Mucosa of stomach (tissue), 1 donor: ENCODE measurements around the gene PTPN14.
"Not testable (repeated sequence)": the region's sequence is repeated elsewhere in the genome, so short reads cannot be mapped to it uniquely, and the experiment has no call there.

Experiments
- H3K27me3 ChIP-seq: one replicate; pipeline ENCODE4 v1.7.0; 2013; ENCODE audit warnings: mild to moderate bottlenecking, low read length; ENCODE audit not compliant: control insufficient read depth, insufficient read depth
- H3K36me3 ChIP-seq: one replicate; pipeline ENCODE4 v1.7.0; 2013; ENCODE audit warnings: low read length; ENCODE audit not compliant: control insufficient read depth, insufficient read depth
- H3K4me1 ChIP-seq: one replicate; pipeline ENCODE4 v1.7.0; 2013; ENCODE audit warnings: mild to moderate bottlenecking, low read length; ENCODE audit not compliant: control insufficient read depth, insufficient read depth
- H3K4me3 ChIP-seq: one replicate; pipeline ENCODE4 v1.7.0; 2013; ENCODE audit warnings: low read length
- H3K9ac ChIP-seq: one replicate; pipeline ENCODE4 v1.7.0; 2013; ENCODE audit warnings: mild to moderate bottlenecking, low read length, moderate library complexity
- H3K9me3 ChIP-seq: one replicate; pipeline ENCODE4 v1.7.0; 2013; ENCODE audit warnings: mild to moderate bottlenecking, low read length, moderate library complexity; ENCODE audit not compliant: control insufficient read depth
- donor health status: Pancreatic carcinoma.

The PTPN14 gene

DNA sequence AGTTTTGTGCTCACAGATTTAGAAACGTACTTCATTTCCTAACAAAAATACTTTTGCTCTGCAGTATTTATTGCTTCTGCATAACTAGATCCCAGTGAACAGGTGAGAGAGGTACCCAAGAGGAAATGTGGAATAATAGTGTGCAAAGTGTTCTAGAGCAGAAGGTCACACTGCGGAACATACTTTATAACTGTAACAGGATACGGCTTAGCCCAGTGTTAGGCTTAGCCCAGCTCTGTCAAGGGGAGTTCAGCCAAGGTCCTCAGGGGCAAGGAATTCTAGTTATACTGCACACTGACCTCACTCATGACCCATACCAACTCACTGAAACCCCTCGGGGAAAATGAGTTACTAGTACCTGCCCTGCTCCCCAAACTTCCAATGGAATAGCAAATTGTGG is 55.3 kb downstream of the PTPN14 start:
- H3K27me3 ChIP-seq = no peaks in the 10 kb centered on the region
- no peak overlapping the region for H3K4me3 ChIP-seq
- no peaks in the 10 kb centered on the region for H3K9me3 ChIP-seq
- H3K4me1 ChIP-seq = no peaks in the 10 kb centered on the region
- H3K36me3 ChIP-seq = no peaks in the 10 kb centered on the region
- H3K9ac ChIP-seq = no peak overlapping the region

DNA sequence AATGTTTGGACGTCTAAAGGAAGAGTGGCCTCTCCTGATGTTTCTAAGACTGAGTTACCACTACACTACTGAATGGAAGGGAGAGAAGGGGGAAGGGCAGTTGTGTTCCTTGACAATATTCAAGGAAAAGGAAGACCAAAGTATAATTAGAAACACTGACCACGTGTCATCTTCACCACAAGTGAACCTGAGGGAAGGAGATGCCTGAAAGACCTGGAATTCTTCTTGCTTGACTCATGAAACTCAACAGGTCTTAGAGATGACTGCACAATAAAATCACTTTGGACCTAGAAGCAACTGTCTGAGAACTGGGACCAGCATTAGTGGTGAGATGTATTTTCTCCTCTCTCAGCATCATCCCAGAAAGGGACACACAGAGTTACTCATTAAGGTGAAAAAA is 56.7 kb downstream of the PTPN14 start:
- no peak overlapping the region for H3K9ac ChIP-seq
- no peak overlapping the region for H3K4me3 ChIP-seq
- no peaks in the 10 kb centered on the region for H3K36me3 ChIP-seq
- H3K27me3 ChIP-seq = no peaks in the 10 kb centered on the region
- no peaks in the 10 kb centered on the region for H3K9me3 ChIP-seq
- H3K4me1 ChIP-seq = no peaks in the 10 kb centered on the region

DNA sequence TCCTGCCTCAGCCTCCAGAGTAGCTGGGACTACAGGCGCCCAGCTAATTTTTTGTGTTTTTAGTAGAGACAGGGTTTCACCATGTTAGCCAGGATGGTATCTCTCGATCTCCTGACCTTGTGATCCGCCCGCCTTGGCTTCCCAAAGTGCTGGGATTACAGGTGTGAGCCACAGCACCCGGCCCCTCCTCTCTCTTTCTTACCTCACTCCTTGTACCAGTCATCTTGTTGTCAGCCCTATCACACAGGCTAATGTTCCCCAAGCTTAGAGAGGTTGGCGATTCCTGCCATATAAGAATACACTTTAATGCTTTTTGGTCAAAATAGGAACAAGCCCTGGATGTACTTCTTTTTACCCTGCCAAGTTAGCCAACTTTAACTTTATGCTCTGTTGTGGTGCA is 57.2 kb downstream of the PTPN14 start:
- not testable (repeated sequence) for H3K9me3 ChIP-seq, H3K4me3 ChIP-seq, H3K4me1 ChIP-seq

DNA sequence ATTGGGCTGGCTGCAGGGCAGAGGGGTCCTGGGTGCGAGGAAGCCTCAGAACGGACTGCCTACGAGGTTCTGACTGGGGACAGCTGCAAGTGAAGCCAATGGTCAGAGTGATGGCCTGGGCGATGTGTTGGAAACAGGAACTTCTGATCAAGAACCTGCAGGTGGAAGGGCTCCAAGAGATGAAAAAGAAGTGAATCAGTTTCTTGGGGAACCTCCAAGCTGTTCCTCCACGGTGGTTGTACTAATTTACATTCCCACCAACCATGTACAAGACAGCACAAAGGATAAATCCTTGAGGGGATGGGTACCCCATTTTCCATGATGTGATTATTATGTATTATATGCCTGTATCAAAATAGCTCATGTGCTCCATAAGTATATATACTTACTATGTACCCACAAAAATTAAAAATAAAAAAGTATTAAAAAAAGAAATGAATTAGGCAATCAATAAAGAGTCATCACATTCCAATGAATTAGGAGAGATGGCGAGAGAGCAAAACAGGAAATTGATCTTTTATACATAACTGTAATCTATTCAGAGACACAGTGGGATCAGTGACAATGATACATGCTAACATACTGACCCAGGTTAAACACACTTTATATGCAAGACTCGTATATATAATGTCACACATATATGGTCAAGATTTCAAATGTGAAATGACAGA is 58.1 kb downstream of the PTPN14 start:
- Histone ChIP-seq H3K27me3 (no peaks in the 10 kb centered on the region), H3K4me1 (no peaks in the 10 kb centered on the region), H3K4me3 (no peak overlapping the region), H3K9ac (no peak overlapping the region), H3K9me3 (no peaks in the 10 kb centered on the region), H3K36me3 (no peaks in the 10 kb centered on the region)

More for the DNA sequence above, 57.2 kb downstream of the PTPN14 start:
- H3K9ac ChIP-seq, H3K36me3 ChIP-seq, H3K27me3 ChIP-seq: not testable (repeated sequence)

DNA sequence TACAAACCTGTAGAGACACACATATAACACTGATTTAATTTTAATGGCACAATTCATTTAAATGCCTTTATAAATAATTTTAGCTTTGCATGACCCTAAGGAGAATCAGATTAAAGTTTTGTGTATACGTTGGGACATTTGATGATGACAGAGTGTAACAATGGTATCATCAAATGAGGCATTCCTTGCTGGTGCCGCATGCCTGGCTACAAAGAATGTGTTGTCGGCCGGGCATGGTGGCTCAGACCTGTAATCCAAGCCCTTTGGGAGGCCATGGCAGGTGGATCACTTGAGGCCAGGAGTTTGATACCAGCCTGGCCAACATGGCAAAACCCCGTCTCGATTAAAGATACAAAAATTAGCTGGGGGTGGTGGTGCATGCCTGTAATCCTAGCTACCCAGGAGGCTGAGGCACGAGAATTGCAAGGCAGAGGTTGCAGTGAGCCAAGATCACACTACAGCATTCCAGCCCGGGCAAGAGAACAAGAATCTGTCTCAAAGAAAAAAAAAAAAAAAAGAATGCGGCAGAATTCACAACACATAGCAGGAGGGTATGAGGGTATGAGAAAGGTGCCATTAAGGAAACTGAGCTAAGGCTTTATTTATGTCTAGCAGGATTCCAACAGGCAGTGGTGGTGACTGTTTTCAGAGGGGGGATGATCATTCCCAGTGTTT is 58.9 kb downstream of the PTPN14 start:
- H3K9ac ChIP-seq = no peak overlapping the region
- H3K36me3 ChIP-seq = no peaks in the 10 kb centered on the region
- no peak overlapping the region for H3K4me3 ChIP-seq

DNA sequence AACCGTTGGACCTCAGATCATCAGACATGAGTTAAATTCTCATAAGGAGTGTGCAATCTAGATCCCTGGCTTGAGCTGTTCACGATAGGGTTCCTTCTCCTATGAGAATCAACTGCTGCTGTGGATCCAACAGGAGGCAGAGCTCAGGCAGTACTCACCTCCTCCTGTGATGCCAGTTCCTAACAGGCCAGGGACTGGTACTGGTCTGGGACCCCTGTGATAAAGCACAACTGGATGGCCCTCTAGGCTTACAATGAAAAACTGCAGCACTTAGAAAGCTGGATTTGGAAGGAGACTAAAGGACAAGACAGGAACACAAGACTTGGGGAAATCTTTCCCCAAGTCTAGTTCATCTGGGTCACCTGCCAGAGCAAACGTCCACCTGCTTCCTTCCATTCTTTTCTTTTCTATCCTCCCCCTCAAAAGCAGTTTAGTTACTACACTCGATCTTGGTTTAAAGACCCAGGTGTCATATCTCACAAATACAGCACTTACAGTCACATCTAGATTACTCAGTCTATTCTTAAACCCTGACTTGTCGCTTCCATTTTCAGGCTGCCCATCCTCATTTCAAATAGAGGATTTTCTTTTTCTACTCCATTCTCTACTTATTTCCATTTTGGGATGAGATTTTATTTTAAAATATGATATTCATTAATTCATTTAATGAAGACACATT is 59.8 kb downstream of the PTPN14 start:
- H3K9me3 ChIP-seq = no peaks in the 10 kb centered on the region
- no peaks in the 10 kb centered on the region for H3K27me3 ChIP-seq
- H3K9ac ChIP-seq = no peak overlapping the region
- H3K4me1 ChIP-seq = no peaks in the 10 kb centered on the region
- H3K36me3 ChIP-seq = no peaks in the 10 kb centered on the region
- H3K4me3 ChIP-seq = no peak overlapping the region

More for the DNA sequence above, 58.9 kb downstream of the PTPN14 start:
- Histone ChIP-seq H3K4me1 (no peaks in the 10 kb centered on the region), H3K9me3 (no peaks in the 10 kb centered on the region), H3K27me3 (no peaks in the 10 kb centered on the region)

DNA sequence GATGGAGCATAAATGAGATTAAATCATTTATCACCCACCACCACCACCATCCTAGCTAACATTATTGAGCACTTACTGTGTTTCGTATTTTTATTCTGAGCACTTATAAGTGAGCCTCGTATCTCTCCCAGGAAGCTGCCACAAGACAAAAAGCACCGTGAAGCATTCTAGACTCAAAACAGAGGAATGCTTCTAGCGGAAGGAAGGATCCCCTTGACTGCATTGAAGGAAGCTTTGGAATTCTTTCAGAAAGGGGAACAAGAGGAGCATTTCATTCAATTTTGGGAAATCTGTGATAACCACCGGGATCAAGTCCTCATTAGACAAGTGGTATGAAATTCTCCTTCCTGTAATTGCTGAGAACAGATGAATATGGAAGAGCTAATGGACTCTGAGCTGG is 66.3 kb downstream of the PTPN14 start:
- H3K4me3 ChIP-seq = no peak overlapping the region
- no peak overlapping the region for H3K9ac ChIP-seq
- H3K36me3 ChIP-seq = no peaks in the 10 kb centered on the region
- peaks cover 8% of the 10 kb centered on the region for H3K4me1 ChIP-seq
- H3K9me3 ChIP-seq = no peaks in the 10 kb centered on the region
- no peaks in the 10 kb centered on the region for H3K27me3 ChIP-seq

DNA sequence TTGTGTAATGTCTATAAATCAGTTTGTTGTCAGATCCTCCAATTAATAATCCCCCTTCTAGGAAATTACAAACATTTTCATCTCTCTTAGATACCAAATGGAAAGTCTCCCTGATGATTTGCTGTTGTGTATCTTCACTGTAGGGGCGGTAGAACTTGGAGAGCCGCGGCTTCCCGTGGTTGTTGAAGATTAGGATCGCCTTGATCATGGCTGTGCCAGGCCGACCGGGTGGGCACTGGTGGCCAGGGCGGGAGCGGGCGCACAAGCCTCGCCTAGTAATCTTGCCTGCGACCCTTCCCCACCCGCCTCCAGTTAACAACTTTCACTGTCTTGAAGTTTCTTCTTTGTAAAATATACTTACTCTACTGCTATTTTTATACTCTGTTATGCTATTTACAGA is 68.2 kb downstream of the PTPN14 start:
- not testable (repeated sequence) for H3K4me1 ChIP-seq, H3K36me3 ChIP-seq, H3K9ac ChIP-seq, H3K9me3 ChIP-seq, H3K4me3 ChIP-seq, H3K27me3 ChIP-seq

DNA sequence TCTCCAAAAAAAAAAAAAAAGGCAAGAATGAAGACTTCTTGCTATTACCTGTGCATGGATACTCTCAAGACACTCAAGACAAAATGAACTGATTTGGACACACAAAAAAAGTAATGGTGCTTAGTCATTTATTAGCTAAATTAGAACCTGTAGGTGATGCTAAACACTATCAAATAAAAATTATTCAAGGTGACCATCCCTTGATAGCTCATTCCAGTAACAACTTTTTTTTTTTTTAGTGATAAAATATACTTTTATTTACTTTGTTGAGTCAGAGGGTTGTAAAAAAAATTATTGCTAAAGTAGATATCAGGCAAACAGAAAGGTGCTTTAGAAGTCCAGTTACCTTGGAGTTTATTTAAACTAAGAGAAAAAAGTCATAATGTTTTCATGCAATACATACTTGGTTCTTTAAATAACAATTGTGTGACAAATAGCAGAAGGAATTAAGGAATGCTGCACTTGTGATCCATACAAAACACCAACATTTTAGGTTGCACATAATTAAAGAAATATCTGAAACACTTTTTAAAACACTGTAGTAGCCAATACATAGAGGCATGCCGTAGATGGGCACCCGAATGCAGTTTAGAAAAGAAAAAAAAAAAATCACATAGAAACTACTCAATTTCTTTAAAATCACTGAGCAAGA is 69.3 kb downstream of the PTPN14 start:
- H3K4me3 ChIP-seq, H3K36me3 ChIP-seq, H3K27me3 ChIP-seq, H3K9me3 ChIP-seq, H3K9ac ChIP-seq: not testable (repeated sequence)
- H3K4me1 ChIP-seq = peaks cover 13% of the 10 kb centered on the region

DNA sequence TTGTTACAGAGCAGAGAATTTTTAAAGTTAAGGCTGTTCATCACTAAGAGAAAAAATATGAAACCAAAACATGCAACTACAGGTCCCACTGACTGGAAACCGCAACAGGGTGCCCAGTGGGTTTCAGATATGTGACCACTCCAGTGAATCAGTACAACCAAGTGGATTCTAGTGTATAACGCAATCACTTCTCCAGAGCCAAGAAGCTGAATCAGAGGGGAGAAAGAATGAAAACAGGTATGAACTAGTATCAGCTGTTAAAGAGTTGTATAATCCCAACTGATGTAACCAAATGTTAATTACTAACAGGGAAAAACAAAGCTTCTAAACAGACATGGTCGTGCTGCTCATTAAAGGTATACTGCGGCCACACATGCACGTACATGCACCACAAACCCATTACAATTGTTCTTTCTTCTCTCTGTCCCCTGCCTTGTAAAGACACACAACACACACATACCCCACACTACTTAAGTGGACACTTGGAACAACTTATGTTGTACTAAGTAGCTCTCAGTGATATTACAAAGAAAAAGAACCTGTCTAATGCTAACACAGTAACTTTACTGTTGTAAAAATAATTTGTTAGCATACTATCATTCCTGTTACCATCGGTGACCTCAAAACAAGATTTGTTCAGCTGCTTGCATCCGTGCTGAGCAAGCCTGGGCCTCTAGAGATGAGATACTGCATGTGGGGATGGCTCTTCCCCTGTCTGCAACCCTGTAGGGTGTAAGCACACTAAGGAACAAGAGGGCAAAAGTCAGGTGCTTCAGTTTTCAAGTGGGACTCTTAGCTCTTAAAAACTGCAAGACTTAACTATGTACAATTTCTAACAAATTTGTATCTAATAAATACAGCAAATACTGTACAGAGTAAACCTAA is 74.2 kb downstream of the PTPN14 start:
- no peaks in the 10 kb centered on the region for H3K9me3 ChIP-seq
- no peaks in the 10 kb centered on the region for H3K36me3 ChIP-seq
- H3K9ac ChIP-seq = no peak overlapping the region
- no peak overlapping the region for H3K4me3 ChIP-seq
- peaks cover 39% of the 10 kb centered on the region for H3K4me1 ChIP-seq
- no peaks in the 10 kb centered on the region for H3K27me3 ChIP-seq

DNA sequence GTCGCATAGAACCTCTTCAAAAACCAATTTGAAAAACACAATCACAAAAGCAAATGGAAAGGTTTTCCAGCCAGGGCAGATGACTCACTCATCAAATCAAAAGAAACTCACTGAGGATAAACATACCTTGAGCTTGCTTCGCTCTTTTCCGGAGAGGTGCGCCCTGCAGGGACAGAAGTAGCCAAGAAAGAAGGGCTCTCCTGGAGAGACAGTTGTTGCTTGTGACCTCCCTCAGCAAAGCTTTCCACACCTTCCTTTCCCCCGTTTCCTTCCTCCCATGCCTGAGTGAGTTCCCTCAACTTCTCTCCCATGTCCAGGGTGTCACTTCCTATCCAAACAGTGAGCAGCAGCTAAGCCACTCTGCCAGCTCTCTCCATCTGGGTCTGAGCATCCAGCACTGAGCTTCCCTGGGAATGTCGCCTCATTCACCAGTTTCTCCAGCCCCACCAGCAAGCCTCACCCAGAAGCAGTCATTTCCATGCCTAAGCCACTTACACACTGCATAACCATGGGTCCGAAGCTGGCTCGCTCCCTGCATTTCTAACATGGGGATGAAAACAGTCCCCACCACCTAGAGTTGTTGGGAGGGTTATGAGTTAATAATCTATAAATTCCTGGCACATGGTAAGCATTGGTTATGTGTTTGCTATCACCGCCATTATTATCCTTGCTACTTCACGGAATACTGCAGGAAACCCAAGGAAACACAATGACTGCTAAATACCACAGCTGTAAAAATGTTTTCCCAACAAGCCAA is 75.0 kb downstream of the PTPN14 start:
- no peaks in the 10 kb centered on the region for H3K36me3 ChIP-seq
- no peak overlapping the region for H3K4me3 ChIP-seq
- peaks cover 40% of the 10 kb centered on the region for H3K4me1 ChIP-seq

More for the DNA sequence above, 75.0 kb downstream of the PTPN14 start:
- Histone ChIP-seq H3K9me3 (no peaks in the 10 kb centered on the region), H3K9ac (no peak overlapping the region), H3K27me3 (no peaks in the 10 kb centered on the region)
